Measurements from ENCODE around the gene GOLM1. TPM values are rescaled to one million over a fixed set of nuclear protein-coding genes. Genes with fewer than 3 reads are reported as not detected.

The GOLM1 gene
- total and polyA plus RNA-seq, 2 of the 4 experiments (the other 2 are of a cell fraction): 54.8 to 59.2 TPM

- CTCF ChIA-PET: no interaction called here
- ATAC-seq (ENCODE audit: low read depth): no peak; the same call in 1 of the 2 replicates
- H3K4ac ChIP-seq (ENCODE audit: low read depth, low read length): no peak overlapping the region
Observed at GRCh38 chr9:86082870-86083269, 16.5 kb downstream of the GOLM1 start.

More at GRCh38 chr9:86082870-86083269, 16.5 kb downstream of the GOLM1 start:
- no peak overlapping the region for H2BK120ac ChIP-seq (ENCODE audit: low read depth, low read length)
- H3K9me1 ChIP-seq (ENCODE audit: insufficient read depth, low read length): peaks cover 6% of the 10 kb centered on the region; the same call in 1 of the 2 replicates
- no peak overlapping the region for H3K56ac ChIP-seq (ENCODE audit: extremely low read depth, insufficient read depth, low read length)
- H4K5ac ChIP-seq (ENCODE audit: low read depth, low read length): no peak overlapping the region
- H3K4me3 ChIP-seq (ENCODE audit: insufficient read depth, low read depth, low read length): no peak overlapping the region
- no peak overlapping the region for H4K91ac ChIP-seq (ENCODE audit: insufficient read depth, low read depth, low read length)
- BruUV-seq (replicated peaks): no TSS peak
- no peak overlapping the region for H2AK5ac ChIP-seq (ENCODE audit: low read depth, low read length)
- H3K23ac ChIP-seq (ENCODE audit: low read depth, low read length): no peak overlapping the region
- dilution Hi-C loops (cut with HindIII; ENCODE audit: low sequenced_read_pairs, unreplicated experiment): no loop called here
- H2AK9ac ChIP-seq (replicated peaks; ENCODE audit: low read depth, low read length, poor library complexity): no peak overlapping the region
- in situ Hi-C loops (cut with MboI; ENCODE audit: low sequenced_read_pairs): no loop called here
- H3K4me1 ChIP-seq (ENCODE audit: control insufficient read depth, insufficient read depth, low read length): peaks cover 2% of the 10 kb centered on the region
- no peak overlapping the region for H2BK5ac ChIP-seq (ENCODE audit: low read depth, low read length, poor library complexity, severe bottlenecking)
- TF ChIP-seq RCOR1 (IDR thresholded peaks at IDR 0.05; ENCODE audit: insufficient replicate concordance, low read length) (no peak), MXI1 (IDR thresholded peaks at IDR 0.05; ENCODE audit: borderline replicate concordance, low read depth, low read length) (no peak), RFX5 (IDR thresholded peaks at IDR 0.05; ENCODE audit: low read depth, low read length) (no peak), NFE2L2 (IDR thresholded peaks at IDR 0.05; ENCODE audit: low read depth, low read length) (no peak), MAFK (IDR thresholded peaks at IDR 0.05; ENCODE audit: low read depth, low read length) (no peak), CTCF (conservative IDR thresholded peaks at IDR 0.05; ENCODE audit: low read depth, low read length) (no peak), ELK1 (IDR thresholded peaks at IDR 0.05; ENCODE audit: borderline replicate concordance, low read depth, low read length) (no peak), FOS (IDR thresholded peaks at IDR 0.05; ENCODE audit: low read depth, low read length) (no peak), CEBPB (IDR thresholded peaks at IDR 0.05; ENCODE audit: low read depth, low read length) (no peak), MAZ (IDR thresholded peaks at IDR 0.05; ENCODE audit: borderline replicate concordance, low read depth, low read length) (no peak), BHLHE40 (IDR thresholded peaks at IDR 0.05; ENCODE audit: low read depth, low read length) (no peak), CHD1 (IDR thresholded peaks at IDR 0.05; ENCODE audit: low read depth, low read length) (no peak), RAD21 (IDR thresholded peaks at IDR 0.05; ENCODE audit: low read length) (no peak), SMC3 (IDR thresholded peaks at IDR 0.05; ENCODE audit: low read depth, low read length) (no peak), POLR2A (IDR thresholded peaks at IDR 0.05; ENCODE audit: low read depth, low read length) (no peak)
- TF ChIP-seq, protein P1, sequence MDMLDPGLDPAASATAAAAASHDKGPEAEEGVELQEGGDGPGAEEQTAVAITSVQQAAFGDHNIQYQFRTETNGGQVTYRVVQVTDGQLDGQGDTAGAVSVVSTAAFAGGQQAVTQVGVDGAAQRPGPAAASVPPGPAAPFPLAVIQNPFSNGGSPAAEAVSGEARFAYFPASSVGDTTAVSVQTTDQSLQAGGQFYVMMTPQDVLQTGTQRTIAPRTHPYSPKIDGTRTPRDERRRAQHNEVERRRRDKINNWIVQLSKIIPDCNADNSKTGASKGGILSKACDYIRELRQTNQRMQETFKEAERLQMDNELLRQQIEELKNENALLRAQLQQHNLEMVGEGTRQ (IDR thresholded peaks at IDR 0.05; ENCODE audit: low read depth, low read length): no peak
- no peak overlapping the region for H4K8ac ChIP-seq (ENCODE audit: low read depth in 2 of 2, low read length in 2 of 2)
- H2BK20ac ChIP-seq (ENCODE audit: low read depth, low read length): no peak overlapping the region
- H3K27ac ChIP-seq (ENCODE audit: insufficient read depth, low read length): no peak overlapping the region
- H3K36me3 ChIP-seq (ENCODE audit: control insufficient read depth, insufficient read depth, low read length): peaks cover 5% of the 10 kb centered on the region; the same call in 1 of the 2 replicates
- no peaks in the 10 kb centered on the region for H3K27me3 ChIP-seq (ENCODE audit: control insufficient read depth, insufficient read depth, low read length)
- H2BK15ac ChIP-seq (ENCODE audit: low read depth, low read length): no peak overlapping the region
- no peaks in the 10 kb centered on the region for H3K9me3 ChIP-seq (ENCODE audit: control insufficient read depth, insufficient read depth, low read length)
- no peak for DNase-seq
- H3K18ac ChIP-seq (ENCODE audit: low read depth, low read length): no peak overlapping the region
- POLR2A ChIA-PET (ENCODE audit: unreplicated experiment): no interaction called here
- intact Hi-C loops (cut with micrococcal nuclease): no loop called here
- no peak overlapping the region for H3K4me2 ChIP-seq (ENCODE audit: low read depth, low read length)
- no peak overlapping the region for H3K14ac ChIP-seq (replicated peaks; ENCODE audit: low read depth, low read length)
- H3K79me1 ChIP-seq (ENCODE audit: low read depth in 1 of 2, low read length in 2 of 2): peaks cover 0 to 4% of the 10 kb centered on the region in 2 experiments; a peak in 1 of 4 replicates
- no peak overlapping the region for H2AFZ ChIP-seq (replicated peaks; ENCODE audit: low read length, poor library complexity)
- H3K9ac ChIP-seq (ENCODE audit: low read depth, low read length): no peak overlapping the region
- no peaks in the 10 kb centered on the region for H4K20me1 ChIP-seq (ENCODE audit: insufficient read depth, low read length)

All from IMR-90 (cell line).